Mammary epithelial cell (primary cell): ENCODE results near the gene INTS14.

Experiments
- EZH2 ChIP-seq: IDR thresholded peaks from 2 replicates; pipeline ENCODE4 v1.6.1; 2012; ENCODE audit warnings: low read length, inconsistent platforms, borderline replicate concordance
- TF ChIP-seq, protein P1 (sequence below), 2 donors: IDR thresholded peaks in 1 of 2; conservative IDR thresholded peaks in 1 of 2; 2 replicates each; pipeline ENCODE4 v1.5.1; 2011 to 2012; ENCODE audit warnings: inconsistent platforms in 2 of 2, low read length in 2 of 2, mild to moderate bottlenecking in 2 of 2, control low read depth in 1 of 2, low read depth in 1 of 2; ENCODE audit not compliant: insufficient read depth in 1 of 2; ENCODE audit errors: extremely low read depth in 1 of 2

DNA sequence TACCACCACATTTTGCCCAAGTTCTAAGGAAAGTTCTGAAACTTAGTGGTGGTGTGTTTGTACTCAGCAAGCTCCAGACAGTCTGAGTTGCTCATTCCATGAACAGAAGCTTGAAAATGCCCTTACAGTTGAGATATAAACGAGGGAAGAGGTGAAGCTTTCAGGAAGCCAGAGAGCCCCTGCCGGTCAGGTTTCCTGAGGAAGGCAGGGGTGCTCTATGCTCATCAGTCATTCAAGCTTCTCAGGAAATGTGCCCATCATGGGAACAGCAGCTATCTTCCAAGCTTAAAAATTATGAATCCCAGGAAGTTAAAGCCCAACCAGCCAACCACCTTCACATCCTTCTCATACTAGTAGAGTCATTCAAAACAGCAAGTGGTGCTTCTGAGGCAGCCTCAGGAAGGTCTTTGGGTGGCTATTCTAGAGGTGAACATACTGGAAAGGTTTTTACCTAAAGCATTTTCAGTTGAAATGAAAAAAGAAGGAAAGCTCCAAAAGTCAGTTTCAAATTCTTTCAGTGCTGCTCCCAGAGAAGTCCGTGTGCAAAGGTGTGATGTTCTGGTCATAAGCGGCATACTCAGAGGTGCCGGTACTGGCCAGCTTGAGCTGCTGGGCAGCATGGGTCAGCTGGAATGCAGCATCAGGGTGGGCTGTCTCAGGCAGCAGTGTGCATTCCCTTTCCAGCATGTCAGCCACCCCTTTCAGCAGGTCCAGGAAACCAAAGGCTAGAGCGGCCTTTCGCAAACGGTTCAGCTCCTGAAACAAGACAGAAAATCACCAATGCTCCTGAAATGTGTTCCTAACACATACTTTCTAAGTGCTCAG is 31.8 kb downstream of the INTS14 start:
- TF ChIP-seq, protein P1, sequence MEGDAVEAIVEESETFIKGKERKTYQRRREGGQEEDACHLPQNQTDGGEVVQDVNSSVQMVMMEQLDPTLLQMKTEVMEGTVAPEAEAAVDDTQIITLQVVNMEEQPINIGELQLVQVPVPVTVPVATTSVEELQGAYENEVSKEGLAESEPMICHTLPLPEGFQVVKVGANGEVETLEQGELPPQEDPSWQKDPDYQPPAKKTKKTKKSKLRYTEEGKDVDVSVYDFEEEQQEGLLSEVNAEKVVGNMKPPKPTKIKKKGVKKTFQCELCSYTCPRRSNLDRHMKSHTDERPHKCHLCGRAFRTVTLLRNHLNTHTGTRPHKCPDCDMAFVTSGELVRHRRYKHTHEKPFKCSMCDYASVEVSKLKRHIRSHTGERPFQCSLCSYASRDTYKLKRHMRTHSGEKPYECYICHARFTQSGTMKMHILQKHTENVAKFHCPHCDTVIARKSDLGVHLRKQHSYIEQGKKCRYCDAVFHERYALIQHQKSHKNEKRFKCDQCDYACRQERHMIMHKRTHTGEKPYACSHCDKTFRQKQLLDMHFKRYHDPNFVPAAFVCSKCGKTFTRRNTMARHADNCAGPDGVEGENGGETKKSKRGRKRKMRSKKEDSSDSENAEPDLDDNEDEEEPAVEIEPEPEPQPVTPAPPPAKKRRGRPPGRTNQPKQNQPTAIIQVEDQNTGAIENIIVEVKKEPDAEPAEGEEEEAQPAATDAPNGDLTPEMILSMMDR (conservative IDR thresholded peaks at IDR 0.05 in 1 of 2, IDR thresholded peaks at IDR 0.05 in 1 of 2; ENCODE audit: extremely low read depth in 1 of 2, insufficient read depth in 1 of 2, low read depth in 1 of 2, low read length in 2 of 2), result no peak
- TF ChIP-seq EZH2, result no peak
